ENCODE measurements around the gene ARHGEF17. TPM values are rescaled to one million over a fixed set of nuclear protein-coding genes. Genes with fewer than 3 reads are reported as not detected.

The ARHGEF17 gene
- total and polyA plus RNA-seq, 2 of the 13 experiments (the other 11 are each of a cell fraction or from before 2014, with no cell fraction given): 10.7 to 28.8 TPM

- TF ChIP-seq ZSCAN22 (CRISPR knock-in tag; IDR thresholded peaks at IDR 0.05) (no peak), ZFX (CRISPR knock-in tag; IDR thresholded peaks at IDR 0.05; ENCODE audit: low read depth) (peak; percentile 94), WIZ (CRISPR knock-in tag; IDR thresholded peaks at IDR 0.05) (0 out of 2 replicates have a peak, but pooled peaks have one; percentile 35), ZBTB10 (CRISPR knock-in tag; IDR thresholded peaks at IDR 0.05; ENCODE audit: borderline replicate concordance) (peak; percentile 77; the same call in 1 of the 2 replicates), GTF2F1 (IDR thresholded peaks at IDR 0.05; ENCODE audit: low read length) (no peak), ZBTB26 (CRISPR knock-in tag; IDR thresholded peaks at IDR 0.05; ENCODE audit: borderline replicate concordance) (0 out of 2 replicates have a peak, but pooled peaks have one; percentile 36), ZNF737 (CRISPR knock-in tag; IDR thresholded peaks at IDR 0.05; ENCODE audit: borderline replicate concordance) (no peak), DMTF1 (CRISPR knock-in tag; IDR thresholded peaks at IDR 0.05) (no peak), TBX2 (CRISPR knock-in tag; IDR thresholded peaks at IDR 0.05; ENCODE audit: borderline replicate concordance) (peak; percentile 70; the same call in 1 of the 2 replicates), SPEN (CRISPR knock-in tag; IDR thresholded peaks at IDR 0.05; ENCODE audit: low read depth) (no peak), TERF1 (CRISPR knock-in tag; IDR thresholded peaks at IDR 0.05) (no peak), FOXK1 (CRISPR knock-in tag; IDR thresholded peaks at IDR 0.05; ENCODE audit: borderline replicate concordance, low read depth) (no peak), GLI4 (CRISPR knock-in tag; IDR thresholded peaks at IDR 0.05; ENCODE audit: borderline replicate concordance) (0 out of 2 replicates have a peak, but pooled peaks have one; percentile 14), ZNF136 (CRISPR knock-in tag; IDR thresholded peaks at IDR 0.05; ENCODE audit: low read depth) (0 out of 2 replicates have a peak, but pooled peaks have one; percentile 40), HCFC1 (IDR thresholded peaks at IDR 0.05; ENCODE audit: low read depth, low read length) (no peak), SP5 (CRISPR knock-in tag; IDR thresholded peaks at IDR 0.05; ENCODE audit: borderline replicate concordance, low read depth) (peak; percentile 97), ATF7-NPFF (CRISPR knock-in tag; IDR thresholded peaks at IDR 0.05; ENCODE audit: low read depth) (peak; percentile 71), JARID2 (CRISPR knock-in tag; IDR thresholded peaks at IDR 0.05; ENCODE audit: insufficient replicate concordance) (no peak), NR0B2 (CRISPR knock-in tag; IDR thresholded peaks at IDR 0.05) (no peak; the same call in 1 of the 2 replicates), ATAD3A (CRISPR knock-in tag; IDR thresholded peaks at IDR 0.05) (no peak)
Observed at GRCh38 chr11:73308961-73309919, 1.2 kb downstream of the ARHGEF17 start (continued).

Data from HepG2 (cell line).